G401.6 (cell line): ENCODE data around the gene LCE1B.

Experiments
- FAIRE-seq: peaks from 2 replicates; lab custom pipeline; 2012; peaks lifted over from hg19 to GRCh38; lab: Jason Lieb, UNC

LCE1B gene

DNA sequence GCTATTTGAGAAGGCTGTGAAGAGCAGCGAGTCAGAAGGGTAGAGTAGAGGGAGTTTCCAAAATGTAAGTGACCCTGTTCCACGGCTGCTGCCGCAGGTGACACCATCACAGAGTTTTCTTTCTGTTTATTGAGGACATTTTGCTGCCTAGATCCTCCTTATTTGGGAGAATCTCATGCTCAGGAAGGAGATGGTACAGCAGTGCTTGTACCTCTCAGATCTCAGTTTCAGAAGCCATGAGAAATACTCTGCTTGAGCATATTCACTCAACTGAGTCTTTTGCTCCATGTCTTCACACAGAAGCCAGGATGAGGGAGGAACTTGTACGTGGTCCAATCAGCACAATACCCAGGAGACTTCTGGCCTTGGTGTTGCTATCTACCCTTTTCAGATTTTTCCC is 49.6 kb downstream of the LCE1B start:
- FAIRE-seq, result no peak
